Muscle layer of duodenum (tissue), 2 donors: Measurements from ENCODE around the gene ECE1.
"Not testable (repeated sequence)": the region's sequence is repeated elsewhere in the genome, so short reads cannot be mapped to it uniquely, and the experiment has no call there.

ENCODE experiments used
- H3K27ac ChIP-seq: one replicate; pipeline ENCODE4 v1.7.0; 2013; ENCODE audit warnings: mild to moderate bottlenecking, low read length
- H3K27me3 ChIP-seq: one replicate; pipeline ENCODE4 v1.7.0; 2013; ENCODE audit warnings: low read depth, mild to moderate bottlenecking, control low read depth, low read length
- H3K36me3 ChIP-seq, 2 donors: one replicate each; pipeline ENCODE4 v1.7.0; 2013; ENCODE audit warnings: low read length in 2 of 2, control low read depth in 1 of 2, mild to moderate bottlenecking in 1 of 2; ENCODE audit not compliant: insufficient read depth in 2 of 2, control insufficient read depth in 1 of 2
- H3K4me1 ChIP-seq, 2 donors: one replicate each; pipeline ENCODE4 v1.7.0; 2013; ENCODE audit warnings: low read length in 2 of 2, mild to moderate bottlenecking in 2 of 2, control low read depth in 1 of 2, moderate library complexity in 1 of 2; ENCODE audit not compliant: insufficient read depth in 2 of 2, control insufficient read depth in 1 of 2
- H3K4me3 ChIP-seq, 2 donors: one replicate each; pipeline ENCODE4 v1.7.0; 2013; ENCODE audit warnings: low read length in 2 of 2, low read depth in 1 of 2, mild to moderate bottlenecking in 1 of 2
- H3K9me3 ChIP-seq, 2 donors: one replicate each; pipeline ENCODE4 v1.7.0; 2013; ENCODE audit warnings: low read length in 2 of 2, control low read depth in 1 of 2, mild to moderate bottlenecking in 1 of 2; ENCODE audit not compliant: control insufficient read depth in 1 of 2
- donor health status: healthy.

ECE1 gene

DNA sequence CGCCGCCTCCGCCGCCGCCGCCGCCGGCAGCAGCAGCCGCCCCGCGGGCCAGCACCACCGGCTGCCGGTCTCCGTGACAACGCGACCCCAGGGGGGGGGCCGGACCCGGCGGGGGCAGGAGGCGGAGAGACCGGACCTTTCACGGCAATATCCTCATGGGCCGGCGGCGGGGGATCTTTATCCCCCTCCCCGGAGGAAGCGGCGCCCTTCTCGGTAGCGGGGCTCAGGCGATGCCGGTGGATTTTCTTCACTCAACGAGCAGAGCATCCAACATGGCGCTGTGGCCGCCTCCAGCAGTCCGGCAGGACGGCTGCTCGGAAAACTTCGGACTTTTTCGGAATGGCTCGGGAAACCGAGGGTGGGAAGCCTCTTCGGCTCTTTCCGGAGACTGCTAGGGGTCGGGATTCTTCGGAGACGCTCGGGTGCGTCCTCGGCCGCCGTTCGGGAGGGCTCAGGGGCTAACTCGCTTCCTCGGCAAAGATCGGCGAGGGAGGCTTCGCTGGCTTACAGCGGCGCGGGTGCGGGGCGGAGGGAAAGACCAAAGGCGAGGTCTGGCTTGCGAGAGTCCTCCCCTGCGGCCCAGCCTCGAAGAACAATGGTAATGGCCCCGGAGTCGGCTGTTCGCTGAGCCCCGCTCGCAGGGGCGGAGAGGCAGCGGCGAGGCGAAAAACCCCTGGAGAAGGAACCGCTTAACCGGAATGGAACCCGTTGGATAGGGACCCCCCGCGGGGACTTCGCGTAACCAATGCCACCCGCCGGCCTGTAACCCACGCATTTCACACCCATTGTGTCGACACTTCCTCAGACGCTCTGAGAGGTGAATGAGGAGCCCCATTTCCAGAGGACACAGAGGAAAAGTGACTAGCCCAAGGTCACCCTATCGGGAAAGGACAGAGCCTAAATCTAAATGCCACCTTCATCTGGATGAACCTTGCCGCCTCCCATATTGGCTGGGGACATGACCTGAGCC lies 113.4 kb downstream of the ECE1 start, which contains the start of gene EIF4G3:
TSS of gene EIF4G3 (minus strand) at position 312 of the 970 bp plus-strand sequence. CDS start 174,155 bp downstream, outside the sequence.
- peak within 1 kb of the TSS; percentile 89 to 92 for H3K4me3 ChIP-seq
- H3K27ac ChIP-seq = peak within 1 kb of the TSS; percentile 71
- H3K36me3 ChIP-seq = peaks cover 0 to 7% of the 10 kb centered on the region in 2 donors
- no peaks in the 10 kb centered on the region for H3K9me3 ChIP-seq
- peaks cover 1 to 10% of the 10 kb centered on the region in 2 donors for H3K4me1 ChIP-seq
- H3K27me3 ChIP-seq = no peaks in the 10 kb centered on the region

DNA sequence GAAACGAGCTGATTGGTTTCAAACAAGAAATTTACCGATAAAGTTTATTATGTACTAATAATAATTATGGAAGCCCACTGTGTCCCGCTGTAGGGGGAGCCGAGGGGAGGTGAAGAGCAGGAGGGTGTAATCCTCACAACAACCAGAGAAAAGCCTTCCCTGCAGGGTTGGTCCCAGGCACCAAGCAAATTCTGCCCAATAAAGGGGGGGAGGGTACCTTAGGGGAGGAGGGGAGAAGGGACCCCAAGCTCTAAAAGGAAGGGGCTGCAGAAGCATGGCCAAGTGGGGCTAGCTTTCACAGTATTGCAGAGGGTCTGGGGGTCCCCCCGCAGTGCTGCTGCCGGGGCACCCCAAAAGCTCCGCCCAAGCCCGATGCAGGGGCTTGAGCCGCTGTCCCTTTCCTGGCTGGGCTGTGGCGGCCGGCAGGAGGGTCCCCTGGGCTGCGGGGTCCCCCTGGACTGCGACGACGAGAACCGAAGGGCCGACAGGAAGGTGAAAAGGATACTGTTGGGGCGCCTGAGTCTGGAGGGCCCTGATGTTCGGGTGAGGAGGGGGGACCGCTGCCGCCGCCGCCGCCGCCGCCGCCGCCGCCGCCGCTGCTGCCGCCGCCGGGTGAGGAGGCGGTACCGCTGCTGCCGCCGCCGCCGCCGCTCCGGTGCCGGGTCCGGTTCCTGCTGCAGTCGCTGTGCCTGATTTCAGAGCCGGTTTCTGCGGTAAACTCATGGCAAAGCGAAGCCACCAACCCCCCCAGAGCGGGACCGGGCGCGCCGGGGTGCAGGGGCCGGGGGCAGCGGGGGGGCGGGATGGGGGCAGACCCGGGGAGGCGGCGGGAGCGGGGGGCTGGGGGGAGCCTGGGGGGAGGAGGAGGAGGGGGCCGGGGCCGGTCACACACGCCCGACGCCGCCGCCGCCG lies 114.3 kb downstream of the ECE1 start:
- peak overlapping the region; percentile 71 for H3K27ac ChIP-seq
- H3K4me3 ChIP-seq = peak overlapping the region; percentile 89 to 92
- H3K36me3 ChIP-seq = peaks cover 0 to 7% of the 10 kb centered on the region in 2 donors
- H3K9me3 ChIP-seq = no peaks in the 10 kb centered on the region
- H3K27me3 ChIP-seq = no peaks in the 10 kb centered on the region
- peaks cover 10 to 16% of the 10 kb centered on the region in 2 donors for H3K4me1 ChIP-seq

DNA sequence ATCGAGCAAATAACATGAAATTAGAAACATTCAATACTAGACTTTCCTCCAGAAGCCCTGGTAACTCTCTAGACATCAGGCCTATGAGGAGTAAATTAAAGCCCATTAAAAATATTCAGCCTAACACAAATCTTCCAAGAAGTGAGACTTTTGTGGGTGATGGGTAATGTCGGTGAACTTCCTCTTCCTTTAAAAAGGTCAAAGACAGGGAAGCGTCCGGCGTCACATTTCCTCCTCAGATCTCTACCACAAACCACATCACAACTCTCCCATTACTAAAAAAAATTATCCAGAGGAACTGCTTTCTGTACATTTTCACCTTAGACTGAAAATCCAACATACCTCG lies 115.0 kb downstream of the ECE1 start:
- Histone ChIP-seq H3K9me3 (no peaks in the 10 kb centered on the region), H3K27me3 (no peaks in the 10 kb centered on the region), H3K36me3 (peaks cover 0 to 7% of the 10 kb centered on the region in 2 donors), H3K4me3 (peak overlapping the region; percentile 89 to 92), H3K27ac (peak overlapping the region; percentile 71), H3K4me1 (peaks cover 10 to 16% of the 10 kb centered on the region in 2 donors)

DNA sequence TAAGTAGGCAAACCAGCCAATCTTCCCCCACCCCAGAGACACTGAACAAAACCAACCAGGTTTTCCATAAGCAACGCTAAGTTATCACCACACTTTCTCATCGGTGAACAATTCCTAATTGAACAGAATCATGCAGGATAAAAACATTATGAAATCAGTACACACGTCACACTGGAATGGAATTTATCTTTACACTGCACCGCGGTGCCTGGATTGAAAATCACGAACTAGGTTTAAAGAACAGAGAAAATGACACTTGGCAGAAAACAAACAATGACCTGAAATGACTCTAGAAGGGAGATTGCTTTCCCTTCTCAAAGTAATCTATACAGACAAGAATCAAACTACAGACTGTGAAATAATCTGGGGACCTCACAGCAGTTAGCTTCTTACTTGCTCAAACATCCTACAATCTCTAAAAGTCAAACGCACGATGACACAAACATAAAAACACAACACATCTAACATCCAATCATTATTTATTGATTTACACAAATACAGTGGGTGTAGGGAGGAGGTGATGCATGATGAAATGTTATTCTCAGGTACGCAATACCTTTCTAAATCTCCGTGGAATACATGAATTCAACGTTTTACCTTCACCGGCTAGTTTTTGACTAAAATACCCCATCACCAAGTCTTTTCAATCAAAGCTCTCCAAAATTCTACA lies 115.5 kb downstream of the ECE1 start:
- Histone ChIP-seq H3K27ac (peak overlapping the region; percentile 71), H3K4me3 (peak overlapping the region; percentile 89 to 92), H3K27me3 (no peaks in the 10 kb centered on the region), H3K9me3 (no peaks in the 10 kb centered on the region), H3K4me1 (peaks cover 10 to 16% of the 10 kb centered on the region in 2 donors), H3K36me3 (peaks cover 0 to 7% of the 10 kb centered on the region in 2 donors)

DNA sequence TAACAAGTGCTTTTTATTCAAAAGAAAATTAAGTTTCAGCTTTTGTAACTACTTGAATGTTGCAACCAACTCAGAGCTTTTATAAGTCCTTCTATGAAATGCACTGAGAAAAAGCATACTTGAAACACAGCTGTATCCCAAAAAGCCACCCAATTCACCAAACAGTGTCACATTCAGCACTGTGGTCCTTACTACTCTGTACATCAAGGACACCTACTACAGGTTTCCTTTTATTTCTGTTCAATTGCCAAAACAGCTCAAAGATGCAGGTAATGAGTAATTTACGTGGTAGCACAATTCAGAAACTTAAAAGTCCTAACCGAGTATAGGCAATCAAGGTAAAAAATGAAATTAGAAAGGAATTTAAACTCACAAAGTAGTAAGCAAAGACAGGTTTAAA lies 116.0 kb downstream of the ECE1 start:
- Histone ChIP-seq H3K4me1 (peaks cover 10 to 16% of the 10 kb centered on the region in 2 donors), H3K36me3 (peaks cover 0 to 7% of the 10 kb centered on the region in 2 donors), H3K9me3 (no peaks in the 10 kb centered on the region), H3K27me3 (no peaks in the 10 kb centered on the region), H3K4me3 (peak overlapping the region; percentile 89 to 92), H3K27ac (peak overlapping the region; percentile 71)

DNA sequence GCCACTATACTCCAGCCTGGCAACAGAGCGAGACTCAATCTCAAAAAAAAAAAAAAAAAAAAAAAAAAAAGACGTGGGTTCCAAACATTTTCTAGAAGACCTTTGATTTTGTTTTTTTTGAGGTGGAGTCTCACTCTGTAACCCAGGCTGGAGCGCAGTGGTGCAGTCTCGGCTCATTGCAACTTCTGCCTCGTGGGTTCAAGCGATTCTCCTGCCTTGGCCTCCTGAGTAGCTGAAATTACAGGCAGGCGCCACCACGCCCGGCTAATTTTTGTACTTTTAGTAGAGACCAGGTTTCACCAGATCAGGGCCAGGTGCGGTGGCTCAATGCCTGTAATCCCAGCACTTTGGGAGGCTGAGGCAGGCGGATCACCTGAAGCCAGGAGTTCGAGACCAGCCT lies 117.2 kb downstream of the ECE1 start:
- H3K4me1 ChIP-seq = peaks cover 10 to 16% of the 10 kb centered on the region in 2 donors
- H3K27ac ChIP-seq = not testable (repeated sequence)

DNA sequence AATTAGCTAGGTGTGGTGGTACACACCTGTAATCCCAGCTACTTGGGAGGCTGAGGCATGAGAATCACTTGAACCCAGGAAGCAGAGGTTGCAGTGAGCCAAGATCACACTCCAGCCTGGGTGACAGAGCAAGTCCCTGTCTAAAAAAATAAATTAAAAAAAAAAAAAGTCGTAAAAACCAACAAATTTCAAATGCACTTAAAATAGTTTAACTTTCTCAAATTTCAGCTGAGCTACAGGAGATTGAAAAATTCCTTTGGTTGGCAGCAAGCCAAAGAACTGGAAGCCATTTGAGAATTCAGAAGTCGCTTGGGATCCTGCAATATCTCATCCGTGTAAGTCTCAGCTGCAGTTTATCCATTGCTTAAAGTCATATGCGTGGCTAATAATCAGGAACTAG lies 119.4 kb downstream of the ECE1 start:
- not testable (repeated sequence) for H3K9me3 ChIP-seq, H3K4me3 ChIP-seq, H3K27me3 ChIP-seq, H3K27ac ChIP-seq
- Histone ChIP-seq H3K36me3 (peaks cover 0 to 14% of the 10 kb centered on the region in 2 donors), H3K4me1 (peaks cover 10 to 16% of the 10 kb centered on the region in 2 donors)

More for the DNA sequence above, 117.2 kb downstream of the ECE1 start:
- H3K4me3 ChIP-seq, H3K9me3 ChIP-seq, H3K27me3 ChIP-seq: not testable (repeated sequence)
- peaks cover 0 to 14% of the 10 kb centered on the region in 2 donors for H3K36me3 ChIP-seq

DNA sequence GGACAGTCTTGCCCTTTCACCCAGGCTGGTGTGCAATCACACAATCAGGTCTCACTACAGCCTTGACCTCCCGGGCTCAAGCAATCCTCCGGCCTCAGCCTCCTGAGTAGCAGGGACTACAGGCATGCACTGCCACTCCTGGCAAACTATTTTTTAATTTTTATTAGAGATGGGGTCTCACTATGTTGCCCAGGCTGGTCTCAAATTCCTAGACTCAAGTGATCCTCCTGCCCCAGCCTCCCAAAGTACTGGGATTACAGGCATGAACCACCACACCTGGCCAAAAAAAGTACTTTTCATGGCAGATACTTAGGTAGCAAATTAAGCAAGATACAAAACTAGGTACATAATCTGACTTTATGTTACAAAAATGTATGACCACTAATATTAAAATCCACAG lies 121.8 kb downstream of the ECE1 start:
- Histone ChIP-seq H3K36me3 (peaks cover 0 to 6% of the 10 kb centered on the region in 2 donors), H3K9me3 (no peaks in the 10 kb centered on the region), H3K27me3 (no peaks in the 10 kb centered on the region), H3K27ac (no peak overlapping the region), H3K4me1 (peaks cover 10 to 18% of the 10 kb centered on the region in 2 donors), H3K4me3 (no peak overlapping the region)
